ENCODE measurements around the gene EXOC6. TPM values are rescaled to one million over a fixed set of nuclear protein-coding genes. Genes with fewer than 3 reads are reported as not detected.
"Not testable (repeated sequence)": the region's sequence is repeated elsewhere in the genome, so short reads cannot be mapped to it uniquely, and the experiment has no call there.

Gene EXOC6
- total RNA-seq, 2 experiments from 2014 or later = 9.4 to 9.9 TPM

- Mint-ChIP-seq H3K27me3 (no peaks in the 10 kb centered on the region), H3K4me1 (peaks cover 15% of the 10 kb centered on the region), H3K9me3 (no peaks in the 10 kb centered on the region), H3K36me3 (ENCODE audit: low read depth) (no peaks in the 10 kb centered on the region), H3K27ac (no peak overlapping the region), H3K4me3 (no peak overlapping the region)
- ChIA-PET POLR2A (no interaction called here), CTCF (no interaction called here)
- DNase-seq = no peak
These were observed 55.3 kb downstream of the EXOC6 start for GRCh38 chr10:92903633-92904032.

- H3K4me1 Mint-ChIP-seq = peaks cover 5% of the 10 kb centered on the region
- no peaks in the 10 kb centered on the region for H3K36me3 Mint-ChIP-seq (ENCODE audit: low read depth)
- H3K27me3 Mint-ChIP-seq = no peaks in the 10 kb centered on the region
- ChIA-PET CTCF (no interaction called here), POLR2A (no interaction called here)
- H3K4me3 Mint-ChIP-seq = no peak overlapping the region
- DNase-seq = no peak
- no peaks in the 10 kb centered on the region for H3K9me3 Mint-ChIP-seq
- no peak overlapping the region for H3K27ac Mint-ChIP-seq
These were observed 59.0 kb downstream of the EXOC6 start for GRCh38 chr10:92907280-92907679.

- H3K4me1 Mint-ChIP-seq; H3K27me3 Mint-ChIP-seq; H3K9me3 Mint-ChIP-seq; H3K4me3 Mint-ChIP-seq; CTCF ChIA-PET; DNase-seq; POLR2A ChIA-PET; H3K27ac Mint-ChIP-seq; H3K36me3 Mint-ChIP-seq (ENCODE audit: low read depth): not testable (repeated sequence)
These were observed 64.3 kb downstream of the EXOC6 start for GRCh38 chr10:92912631-92913030.

GRCh38 chr10:92913973-92914372 lies 65.7 kb downstream of the EXOC6 start:
- H3K9me3 Mint-ChIP-seq = no peaks in the 10 kb centered on the region
- no peak overlapping the region for H3K27ac Mint-ChIP-seq
- H3K4me1 Mint-ChIP-seq = no peaks in the 10 kb centered on the region
- ChIA-PET POLR2A (no interaction called here), CTCF (interaction anchor here (0.9 kb wide), 1 partner anchor 10 kb away, joined by 3 read pairs; no protein-coding TSS in a partner anchor)
- no peak for DNase-seq
- H3K27me3 Mint-ChIP-seq = no peaks in the 10 kb centered on the region
- H3K36me3 Mint-ChIP-seq (ENCODE audit: low read depth) = no peaks in the 10 kb centered on the region
- no peak overlapping the region for H3K4me3 Mint-ChIP-seq

- H3K4me3 Mint-ChIP-seq = no peak overlapping the region
- no peaks in the 10 kb centered on the region for H3K4me1 Mint-ChIP-seq
- H3K27ac Mint-ChIP-seq = no peak overlapping the region
- no peaks in the 10 kb centered on the region for H3K9me3 Mint-ChIP-seq
- CTCF ChIA-PET = interaction anchor here (1.1 to 2.1 kb wide), 3 partner anchors 9 to 30 kb away, joined by 5 to 8 read pairs (median 5); no protein-coding TSS in a partner anchor
- DNase-seq = peak; percentile 42
- no peaks in the 10 kb centered on the region for H3K36me3 Mint-ChIP-seq (ENCODE audit: low read depth)
- POLR2A ChIA-PET = no interaction called here
- no peaks in the 10 kb centered on the region for H3K27me3 Mint-ChIP-seq
These were observed 66.4 kb downstream of the EXOC6 start for GRCh38 chr10:92914478-92915325.

GRCh38 chr10:92915892-92916291 lies 67.6 kb downstream of the EXOC6 start:
- POLR2A ChIA-PET = interaction anchor here (0.7 kb wide), 1 partner anchor 57 kb away, joined by 3 read pairs; no protein-coding TSS in a partner anchor
- no peak overlapping the region for H3K4me3 Mint-ChIP-seq
- H3K36me3 Mint-ChIP-seq (ENCODE audit: low read depth) = peaks cover 8% of the 10 kb centered on the region
- H3K27me3 Mint-ChIP-seq = no peaks in the 10 kb centered on the region
- no peak overlapping the region for H3K27ac Mint-ChIP-seq
- CTCF ChIA-PET = interaction anchor here (1.0 to 2.1 kb wide), 5 partner anchors 10 to 396 kb away, joined by 3 to 8 read pairs (median 5); no protein-coding TSS in a partner anchor
- DNase-seq = no peak
- H3K9me3 Mint-ChIP-seq = peaks cover 2% of the 10 kb centered on the region
- H3K4me1 Mint-ChIP-seq = no peaks in the 10 kb centered on the region

GRCh38 chr10:92916433-92916832 lies 68.1 kb downstream of the EXOC6 start:
- CTCF ChIA-PET = interaction anchor here (1.0 to 2.1 kb wide), 4 partner anchors 10 to 396 kb away, joined by 3 to 8 read pairs (median 4); no protein-coding TSS in a partner anchor

GRCh38 chr10:92918603-92919002 lies 70.3 kb downstream of the EXOC6 start:
- H3K27ac Mint-ChIP-seq = no peak overlapping the region
- POLR2A ChIA-PET = no interaction called here
- no peaks in the 10 kb centered on the region for H3K4me1 Mint-ChIP-seq
- peaks cover 4% of the 10 kb centered on the region for H3K9me3 Mint-ChIP-seq
- H3K4me3 Mint-ChIP-seq = no peak overlapping the region
- no peak for DNase-seq
- H3K36me3 Mint-ChIP-seq (ENCODE audit: low read depth) = peaks cover 10% of the 10 kb centered on the region
- CTCF ChIA-PET = no interaction called here
- H3K27me3 Mint-ChIP-seq = no peaks in the 10 kb centered on the region

More at GRCh38 chr10:92916433-92916832, 68.1 kb downstream of the EXOC6 start:
- Mint-ChIP-seq H3K4me1 (no peaks in the 10 kb centered on the region), H3K9me3 (peaks cover 4% of the 10 kb centered on the region), H3K27ac (no peak overlapping the region), H3K27me3 (no peaks in the 10 kb centered on the region), H3K4me3 (no peak overlapping the region), H3K36me3 (ENCODE audit: low read depth) (peaks cover 10% of the 10 kb centered on the region)
- POLR2A ChIA-PET = no interaction called here
- no peak for DNase-seq

GRCh38 chr10:92920866-92921265 lies 72.5 kb downstream of the EXOC6 start:
- DNase-seq = no peak
- no peaks in the 10 kb centered on the region for H3K4me1 Mint-ChIP-seq
- CTCF ChIA-PET = no interaction called here
- H3K9me3 Mint-ChIP-seq = peaks cover 4% of the 10 kb centered on the region
- POLR2A ChIA-PET = no interaction called here
- H3K4me3 Mint-ChIP-seq = no peak overlapping the region
- no peaks in the 10 kb centered on the region for H3K27me3 Mint-ChIP-seq
- H3K36me3 Mint-ChIP-seq (ENCODE audit: low read depth) = peaks cover 10% of the 10 kb centered on the region
- H3K27ac Mint-ChIP-seq = no peak overlapping the region

GRCh38 chr10:92923416-92923815 lies 75.1 kb downstream of the EXOC6 start:
- peaks cover 4% of the 10 kb centered on the region for H3K9me3 Mint-ChIP-seq

GRCh38 chr10:92929896-92930295 lies 81.6 kb downstream of the EXOC6 start:
- CTCF ChIA-PET = no interaction called here
- Mint-ChIP-seq H3K27me3 (no peaks in the 10 kb centered on the region), H3K27ac (no peak overlapping the region), H3K9me3 (no peaks in the 10 kb centered on the region), H3K4me3 (no peak overlapping the region), H3K4me1 (no peaks in the 10 kb centered on the region), H3K36me3 (ENCODE audit: low read depth) (peaks cover 10% of the 10 kb centered on the region)
- POLR2A ChIA-PET = no interaction called here
- no peak for DNase-seq

More at GRCh38 chr10:92923416-92923815, 75.1 kb downstream of the EXOC6 start:
- H3K36me3 Mint-ChIP-seq (ENCODE audit: low read depth) = peaks cover 10% of the 10 kb centered on the region
- no peaks in the 10 kb centered on the region for H3K27me3 Mint-ChIP-seq
- H3K4me1 Mint-ChIP-seq = no peaks in the 10 kb centered on the region
- DNase-seq = no peak
- ChIA-PET POLR2A (no interaction called here), CTCF (no interaction called here)
- no peak overlapping the region for H3K27ac Mint-ChIP-seq
- H3K4me3 Mint-ChIP-seq = no peak overlapping the region

- POLR2A ChIA-PET = no interaction called here
- CTCF ChIA-PET = no interaction called here
- Mint-ChIP-seq H3K27ac (no peak overlapping the region), H3K36me3 (ENCODE audit: low read depth) (peaks cover 10% of the 10 kb centered on the region), H3K27me3 (no peaks in the 10 kb centered on the region), H3K4me3 (no peak overlapping the region), H3K4me1 (no peaks in the 10 kb centered on the region), H3K9me3 (no peaks in the 10 kb centered on the region)
- no peak for DNase-seq
These were observed 83.3 kb downstream of the EXOC6 start for GRCh38 chr10:92931597-92931996.

- no peaks in the 10 kb centered on the region for H3K27me3 Mint-ChIP-seq
- no peaks in the 10 kb centered on the region for H3K9me3 Mint-ChIP-seq
- ChIA-PET CTCF (no interaction called here), POLR2A (no interaction called here)
- DNase-seq = no peak
- peaks cover 2% of the 10 kb centered on the region for H3K36me3 Mint-ChIP-seq (ENCODE audit: low read depth)
- no peak overlapping the region for H3K27ac Mint-ChIP-seq
- no peak overlapping the region for H3K4me3 Mint-ChIP-seq
- H3K4me1 Mint-ChIP-seq = no peaks in the 10 kb centered on the region
These were observed 89.6 kb downstream of the EXOC6 start for GRCh38 chr10:92937876-92938275.

- ChIA-PET CTCF (interaction anchor here (0.5 kb wide), 1 partner anchor 1505 kb away, joined by 3 read pairs; no protein-coding TSS in a partner anchor), POLR2A (interaction anchor here (0.6 to 1.1 kb wide), 2 partner anchors 15 to 791 kb away, joined by 3 read pairs; no protein-coding TSS in a partner anchor)
These were observed 90.5 kb downstream of the EXOC6 start for GRCh38 chr10:92938841-92939240.

More at GRCh38 chr10:92938841-92939240, 90.5 kb downstream of the EXOC6 start:
- Mint-ChIP-seq H3K4me1 (no peaks in the 10 kb centered on the region), H3K27ac (no peak overlapping the region), H3K9me3 (no peaks in the 10 kb centered on the region), H3K36me3 (ENCODE audit: low read depth) (peaks cover 2% of the 10 kb centered on the region), H3K4me3 (no peak overlapping the region), H3K27me3 (no peaks in the 10 kb centered on the region)
- no peak for DNase-seq

Data from activated CD4-positive, alpha-beta memory T cell treated with anti-CD3 and anti-CD28 coated beads, Interleukin-2, amount 10 ng/mL, durations not matched to agents 7 days and 5 days (primary cell).